KOPT-K1 (cell line): Measurements from ENCODE around the gene KRTAP5-1.

ENCODE experiments used
- H3K27ac ChIP-seq: fragments of 200-600 bp; sonication (generic); 2 replicates; pipeline ENCODE4 v1.5.1; 2016; ENCODE audit warnings: antibody characterized with exemption, mild to moderate bottlenecking, low read depth, low read length; ENCODE audit not compliant: poor library complexity, severe bottlenecking
- H3K36me3 ChIP-seq: fragments of 200-600 bp; sonication (generic); 2 replicates; pipeline ENCODE4 v1.5.1; 2017; ENCODE audit warnings: antibody characterized with exemption, mild to moderate bottlenecking, low read length, moderate library complexity; ENCODE audit not compliant: insufficient read depth
- H3K9me3 ChIP-seq: fragments of 200-600 bp; sonication (generic); 2 replicates; pipeline ENCODE4 v1.5.1; 2017; ENCODE audit warnings: antibody characterized with exemption, low read length, mild to moderate bottlenecking; ENCODE audit not compliant: insufficient read depth, poor library complexity, severe bottlenecking

KRTAP5-1 gene

DNA sequence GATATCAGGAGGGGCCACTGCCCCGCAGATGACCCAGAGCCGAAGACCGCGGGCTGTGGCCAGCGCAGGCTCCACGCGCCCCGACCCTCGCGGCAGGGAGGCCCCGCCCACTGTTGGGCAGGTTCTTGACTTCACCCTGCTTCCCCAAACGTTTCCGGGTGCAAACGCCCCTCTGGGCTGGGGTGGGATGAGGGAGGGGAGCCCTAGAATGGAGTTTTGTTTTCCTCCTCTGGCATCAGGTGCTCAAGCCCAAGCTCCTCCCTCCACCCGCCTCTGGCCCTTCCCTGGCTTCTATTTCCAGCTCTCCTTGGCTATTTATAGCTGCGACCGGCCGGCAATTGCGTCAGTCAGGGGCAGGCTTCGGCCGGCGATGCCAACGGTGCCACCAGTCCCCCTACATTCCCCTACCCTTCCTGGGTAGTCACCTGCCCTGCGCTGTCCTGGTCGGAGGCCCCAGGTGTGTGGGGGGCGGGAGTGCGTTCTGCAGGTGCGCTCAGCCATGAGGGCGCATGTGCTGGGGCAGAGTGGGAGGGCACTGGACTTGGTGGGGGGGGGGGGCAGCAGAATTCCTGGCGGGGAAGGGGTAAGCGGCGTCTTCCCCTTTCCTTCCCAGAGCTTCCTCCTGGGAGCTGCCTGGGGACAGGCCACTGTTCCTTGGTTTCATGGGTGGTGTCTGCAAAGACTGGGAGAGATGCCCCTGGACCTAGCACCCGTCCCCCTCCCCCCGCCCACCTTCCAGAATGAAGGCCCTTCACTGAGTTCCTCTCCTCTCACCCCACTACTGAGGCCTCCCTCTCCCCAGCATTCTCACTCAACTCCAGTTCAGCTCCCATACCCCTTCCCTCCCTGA lies 36.6 kb downstream of the KRTAP5-1 start:
- no peak overlapping the region for H3K27ac ChIP-seq
- no peaks in the 10 kb centered on the region for H3K36me3 ChIP-seq
- H3K9me3 ChIP-seq: no peaks in the 10 kb centered on the region

DNA sequence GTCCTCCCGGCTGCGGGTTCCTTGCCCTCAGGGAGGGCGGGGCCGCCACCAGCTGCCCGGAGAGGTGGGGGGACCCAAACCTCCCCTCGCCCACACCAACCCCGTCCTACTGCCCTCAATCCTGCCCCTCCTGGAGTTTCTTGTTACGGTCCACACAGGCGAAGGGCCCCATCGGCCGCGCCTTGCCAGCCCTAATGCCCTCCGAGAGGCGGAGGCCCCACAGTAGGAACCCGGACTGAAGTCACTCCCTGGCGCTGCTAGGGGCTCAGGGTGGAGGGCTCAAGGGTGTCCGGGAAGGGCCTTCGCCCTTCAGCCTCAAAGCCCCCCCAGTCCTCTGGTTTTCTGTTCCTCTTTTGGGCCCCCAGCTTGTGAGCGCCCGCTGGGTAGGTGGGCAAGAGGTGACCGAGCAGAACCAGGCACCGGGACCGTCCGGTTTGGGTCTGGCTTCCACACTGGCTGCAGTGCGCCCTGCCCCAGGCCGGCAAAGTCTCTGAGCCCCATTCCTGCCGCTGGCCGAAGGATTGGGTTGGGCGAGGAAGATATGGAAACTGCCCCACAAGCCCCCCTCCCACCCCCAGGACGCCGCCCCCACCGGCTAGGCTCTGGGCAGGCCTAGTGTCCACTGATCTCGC lies 37.5 kb downstream of the KRTAP5-1 start:
- Histone ChIP-seq H3K9me3 (no peaks in the 10 kb centered on the region), H3K36me3 (no peaks in the 10 kb centered on the region)

DNA sequence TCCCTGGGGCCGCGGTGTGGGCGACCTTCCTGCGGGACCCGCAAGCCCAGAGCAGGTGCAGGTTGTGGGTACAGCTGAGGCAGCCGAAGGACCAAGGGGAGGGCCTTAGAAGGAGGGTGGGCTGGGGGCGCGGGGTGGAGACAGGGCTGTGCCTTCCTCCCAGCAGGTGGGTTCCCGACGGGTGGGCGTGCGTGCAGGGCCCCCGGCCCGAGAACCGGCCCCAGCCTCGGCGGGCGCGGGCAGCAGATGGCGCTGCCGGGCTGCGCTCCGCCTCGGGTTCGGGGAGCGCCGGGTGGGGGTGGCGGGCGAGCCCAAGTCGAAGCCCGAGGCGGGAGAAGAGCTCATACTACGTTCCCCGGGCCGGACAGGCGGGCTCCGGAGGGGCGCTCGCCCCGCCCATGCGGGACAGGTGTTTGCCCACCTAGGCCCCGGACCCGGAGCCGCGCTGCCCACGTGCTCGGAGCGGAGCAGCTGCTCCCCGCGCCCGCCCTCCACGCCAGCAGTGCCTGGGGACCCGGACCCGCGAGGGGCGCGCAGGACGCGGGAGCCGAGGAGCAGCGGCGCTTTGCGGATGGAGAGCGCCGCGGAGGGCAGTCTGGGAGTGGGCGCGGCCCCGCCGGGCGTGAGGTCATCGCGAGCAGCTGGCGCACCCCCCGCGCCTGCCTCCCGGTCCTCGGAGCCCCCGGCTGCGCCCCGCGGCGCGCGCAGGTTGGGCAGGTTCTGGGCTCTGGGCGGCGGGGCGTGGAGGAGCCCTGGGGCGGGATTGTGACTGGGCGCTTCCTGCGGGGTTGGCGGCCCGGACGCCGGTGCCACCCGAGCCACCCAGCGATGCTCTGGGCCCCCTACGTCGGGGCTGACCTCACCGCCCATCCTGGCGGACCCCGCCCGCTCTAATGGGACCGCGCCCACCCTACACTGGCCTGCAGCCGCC lies 38.3 kb downstream of the KRTAP5-1 start:
- Histone ChIP-seq H3K36me3 (no peaks in the 10 kb centered on the region), H3K9me3 (no peaks in the 10 kb centered on the region), H3K27ac (no peak overlapping the region)

More for the DNA sequence above, 37.5 kb downstream of the KRTAP5-1 start:
- H3K27ac ChIP-seq: no peak overlapping the region

DNA sequence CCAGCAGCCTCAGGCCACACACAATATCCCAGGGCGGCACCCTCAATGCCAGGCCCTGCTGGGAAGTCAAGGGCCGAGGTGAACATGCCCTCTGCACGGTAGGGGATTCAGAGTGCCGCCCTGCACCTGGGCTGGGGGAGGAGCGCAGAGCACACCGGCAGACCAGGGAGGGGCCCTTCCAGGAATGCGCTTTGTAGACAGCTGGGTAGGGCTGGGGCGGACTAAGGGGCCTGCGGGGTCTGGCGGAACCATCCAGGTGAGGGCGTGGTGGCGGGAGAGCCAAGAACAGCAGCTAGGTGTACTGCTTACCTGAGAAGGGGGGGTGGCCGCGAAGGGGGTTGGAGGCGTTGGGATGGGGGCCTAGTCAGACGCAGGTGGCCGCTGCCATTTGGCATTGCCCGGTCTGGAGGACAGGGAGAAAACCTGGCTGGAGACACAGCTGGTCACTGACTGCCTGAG lies 39.0 kb downstream of the KRTAP5-1 start:
- Histone ChIP-seq H3K9me3 (no peaks in the 10 kb centered on the region), H3K36me3 (no peaks in the 10 kb centered on the region), H3K27ac (no peak overlapping the region)

DNA sequence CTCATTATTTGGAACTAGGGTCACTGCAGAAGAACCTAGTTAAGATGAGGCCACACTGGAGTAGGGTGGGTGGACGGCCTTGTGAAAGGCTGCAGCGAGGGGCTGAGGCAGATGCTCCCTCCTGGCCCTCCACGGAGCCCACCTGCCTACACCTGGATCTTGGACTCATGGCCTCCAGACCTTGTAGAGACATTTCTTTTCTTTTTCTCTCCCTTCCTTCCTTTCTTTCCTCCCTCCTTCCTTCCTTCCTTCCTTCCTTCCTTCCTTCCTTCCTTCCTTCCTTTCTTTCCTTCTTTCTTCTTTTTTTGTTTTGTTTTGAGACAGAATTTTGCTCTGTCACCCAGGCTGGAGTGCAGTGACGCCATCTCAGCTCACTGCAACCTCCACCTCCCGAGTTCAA lies 39.7 kb downstream of the KRTAP5-1 start:
- no peaks in the 10 kb centered on the region for H3K9me3 ChIP-seq
- no peak overlapping the region for H3K27ac ChIP-seq
- no peaks in the 10 kb centered on the region for H3K36me3 ChIP-seq

DNA sequence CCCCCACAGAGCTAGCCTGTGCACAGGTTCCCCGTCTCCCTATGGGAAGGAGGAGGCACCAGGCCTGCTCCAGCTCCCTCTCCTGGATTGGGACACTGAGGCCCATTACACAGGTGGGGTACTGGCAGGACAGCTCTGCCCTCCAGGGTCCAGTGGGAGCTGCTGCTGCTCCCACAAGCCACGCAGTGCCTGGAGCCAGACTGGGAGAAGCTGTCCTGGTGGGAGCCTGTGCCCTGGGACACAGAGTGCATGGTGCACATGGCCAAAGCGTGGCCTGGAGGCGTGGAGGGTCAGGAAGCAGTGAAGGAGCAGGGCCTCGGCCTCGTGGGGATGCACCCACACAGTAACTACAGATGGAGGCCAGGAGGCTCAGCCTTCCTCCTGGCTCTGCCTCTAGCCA lies 40.5 kb downstream of the KRTAP5-1 start:
- no peak overlapping the region for H3K27ac ChIP-seq
- H3K36me3 ChIP-seq: no peaks in the 10 kb centered on the region
- no peaks in the 10 kb centered on the region for H3K9me3 ChIP-seq

DNA sequence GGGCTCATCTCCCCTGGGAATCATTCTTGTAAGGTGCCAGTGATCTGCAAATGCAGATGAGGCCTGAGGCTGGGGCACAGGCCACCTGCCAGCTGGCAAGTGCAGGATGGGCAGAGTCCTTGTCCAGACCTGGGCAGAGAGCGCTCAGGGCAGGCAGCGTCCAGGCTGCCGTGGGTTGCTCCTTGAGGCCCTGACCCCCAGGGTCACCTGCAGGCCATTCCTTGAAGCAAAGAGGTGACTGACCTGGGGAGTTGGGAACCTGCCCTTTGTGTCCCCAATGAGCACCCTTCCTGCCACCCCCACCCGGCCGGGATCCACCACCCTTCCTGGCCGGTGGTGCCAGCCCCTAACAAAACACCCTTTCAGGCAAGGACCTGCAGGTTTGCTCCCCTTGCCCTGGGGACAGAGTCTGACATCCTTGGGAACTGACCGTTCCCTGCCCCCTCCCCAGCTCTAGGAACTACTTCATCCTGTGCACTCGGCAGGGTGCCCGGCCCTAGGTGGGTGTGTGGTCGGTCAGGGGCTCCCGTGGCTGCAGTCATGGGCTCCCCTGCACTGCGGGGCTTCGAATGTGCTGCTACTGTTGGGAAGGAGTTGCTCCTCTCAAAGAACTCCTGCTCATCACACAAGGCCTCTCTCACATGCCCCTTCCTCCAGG lies 41.3 kb downstream of the KRTAP5-1 start:
- Histone ChIP-seq H3K27ac (no peak overlapping the region), H3K9me3 (no peaks in the 10 kb centered on the region), H3K36me3 (no peaks in the 10 kb centered on the region)

DNA sequence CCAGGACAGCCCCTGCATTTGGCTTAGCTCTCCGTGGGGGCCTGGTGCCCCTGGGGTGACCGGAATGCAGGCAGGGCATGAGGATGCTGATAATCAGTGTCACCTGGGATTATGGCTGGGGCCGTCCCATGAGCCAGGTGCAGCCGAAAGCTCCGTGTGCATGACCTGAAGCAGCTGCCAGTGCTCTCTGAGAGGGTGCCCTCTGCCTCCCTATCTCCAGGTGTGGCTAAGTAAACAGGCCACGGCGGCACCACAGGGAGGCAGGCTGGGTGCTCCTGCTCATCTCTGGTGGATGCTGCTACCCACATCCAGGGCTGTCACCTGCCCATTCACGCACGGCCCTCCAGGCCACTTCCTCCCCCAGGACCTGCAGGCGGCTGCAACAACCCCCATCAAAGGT lies 42.8 kb downstream of the KRTAP5-1 start:
- no peaks in the 10 kb centered on the region for H3K9me3 ChIP-seq
- H3K36me3 ChIP-seq: no peaks in the 10 kb centered on the region
- no peak overlapping the region for H3K27ac ChIP-seq

DNA sequence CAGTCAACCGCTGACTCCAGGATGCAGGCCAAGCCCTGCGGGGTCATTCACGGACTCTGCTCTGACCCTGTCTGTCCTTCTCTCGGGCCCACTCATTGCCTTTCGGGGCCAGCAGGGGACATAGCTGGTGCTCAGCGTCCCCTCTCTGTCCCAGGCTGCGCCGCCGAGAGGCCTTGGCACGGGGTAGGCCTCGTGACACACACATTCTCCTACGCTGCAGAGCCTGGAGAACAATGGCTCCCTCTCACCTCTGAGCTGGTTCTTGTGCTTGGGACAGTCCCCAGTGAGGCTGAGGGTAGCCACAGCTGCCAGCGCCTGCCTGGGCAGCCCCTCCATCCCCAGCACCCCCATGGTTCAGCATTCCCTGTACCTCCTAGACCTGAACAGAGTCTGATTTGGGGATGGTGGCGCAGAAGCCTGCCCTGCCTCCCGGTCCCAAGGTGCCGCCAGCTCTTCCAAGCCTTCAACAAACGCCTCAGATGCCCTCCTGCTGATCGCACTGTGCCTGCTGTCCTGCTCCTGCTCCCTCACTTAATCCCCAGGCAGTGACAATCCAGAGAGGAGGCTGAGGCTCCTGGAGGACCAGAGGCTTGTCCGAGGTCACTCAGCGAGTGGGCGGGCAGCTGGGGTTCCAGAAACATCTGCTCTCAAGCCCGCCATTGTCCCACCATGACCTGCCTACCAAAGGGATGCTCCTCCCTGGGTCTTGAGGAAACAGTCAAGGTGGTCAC lies 43.4 kb downstream of the KRTAP5-1 start:
- Histone ChIP-seq H3K9me3 (no peaks in the 10 kb centered on the region), H3K36me3 (no peaks in the 10 kb centered on the region), H3K27ac (no peak overlapping the region)

DNA sequence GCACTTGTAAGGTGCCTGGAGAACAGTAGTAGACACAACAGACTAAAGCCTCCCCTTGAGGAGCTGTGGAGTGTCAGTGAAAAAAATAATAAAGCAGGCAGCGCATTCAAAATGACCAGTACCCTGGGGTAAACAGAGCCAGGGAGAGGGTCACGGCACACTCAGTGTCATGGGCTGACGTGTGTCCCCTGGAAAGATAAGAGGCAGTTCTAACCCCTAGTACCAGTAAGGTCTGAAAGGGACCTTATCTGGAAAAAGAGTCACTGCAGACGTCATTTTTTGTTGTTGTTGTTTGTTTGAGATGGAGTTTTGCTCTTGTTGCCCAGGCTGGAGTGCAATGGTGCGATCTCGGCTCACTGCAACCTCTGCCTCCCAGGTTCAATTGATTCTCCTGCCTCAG lies 45.0 kb downstream of the KRTAP5-1 start:
- no peaks in the 10 kb centered on the region for H3K36me3 ChIP-seq
- H3K9me3 ChIP-seq: no peaks in the 10 kb centered on the region
- H3K27ac ChIP-seq: no peak overlapping the region

DNA sequence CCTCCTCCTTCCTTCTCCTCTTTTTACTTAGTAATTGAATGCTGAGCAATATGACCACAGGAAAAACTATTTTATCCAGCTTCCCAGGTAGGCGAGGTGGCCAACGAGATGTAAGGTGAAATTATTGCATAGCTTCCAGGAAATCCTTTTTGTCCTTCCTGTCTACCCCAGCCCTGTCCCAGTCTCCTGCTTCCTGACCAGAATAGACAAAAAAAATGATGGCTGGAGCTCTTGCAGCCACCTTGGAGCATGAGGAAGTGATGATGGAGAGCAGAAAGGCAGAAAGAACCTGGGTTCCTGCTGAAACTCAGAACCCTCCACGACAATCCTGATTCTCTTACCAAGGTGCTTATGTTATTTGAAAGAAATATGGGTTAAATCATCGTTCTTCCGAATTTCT lies 46.9 kb downstream of the KRTAP5-1 start:
- Histone ChIP-seq H3K36me3 (no peaks in the 10 kb centered on the region), H3K9me3 (no peaks in the 10 kb centered on the region), H3K27ac (no peak overlapping the region)

DNA sequence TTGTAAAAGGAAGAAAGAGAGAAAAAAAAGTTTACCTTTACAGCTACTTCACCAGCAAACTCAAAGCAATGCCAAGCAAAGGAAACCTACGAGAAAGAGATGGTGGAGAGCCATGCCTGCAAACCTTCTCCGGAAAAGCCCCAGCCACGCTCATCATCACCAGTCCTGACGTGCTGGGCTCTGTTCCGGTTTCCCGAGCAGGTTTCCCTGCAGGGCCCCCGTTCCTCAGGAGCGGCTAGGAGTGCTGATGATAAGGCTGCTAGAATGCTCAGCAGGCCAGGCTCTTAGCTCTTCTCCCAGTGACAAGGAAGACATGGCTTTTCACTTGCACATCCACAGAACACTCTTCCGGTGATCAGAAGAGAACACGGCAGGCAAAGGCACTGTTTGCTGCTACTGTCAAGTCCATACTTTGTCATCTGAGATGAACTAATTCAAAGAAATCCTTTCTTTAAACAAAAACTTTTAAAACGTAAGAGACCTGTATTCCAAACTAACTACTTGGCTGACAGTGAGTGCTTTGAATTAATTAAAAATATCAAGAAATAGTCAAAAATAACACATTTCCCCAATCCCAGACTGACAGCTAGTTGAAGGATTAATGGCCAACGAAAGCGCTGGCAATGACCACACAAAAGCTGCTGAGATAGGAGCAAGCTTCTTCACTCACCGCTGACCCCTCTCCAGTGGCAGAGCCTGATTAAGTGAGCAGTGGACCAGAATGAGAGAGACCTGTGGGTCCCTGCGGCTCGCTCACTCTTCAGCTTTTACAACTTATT lies 48.8 kb downstream of the KRTAP5-1 start:
- Histone ChIP-seq H3K9me3 (no peaks in the 10 kb centered on the region), H3K27ac (no peak overlapping the region), H3K36me3 (no peaks in the 10 kb centered on the region)

DNA sequence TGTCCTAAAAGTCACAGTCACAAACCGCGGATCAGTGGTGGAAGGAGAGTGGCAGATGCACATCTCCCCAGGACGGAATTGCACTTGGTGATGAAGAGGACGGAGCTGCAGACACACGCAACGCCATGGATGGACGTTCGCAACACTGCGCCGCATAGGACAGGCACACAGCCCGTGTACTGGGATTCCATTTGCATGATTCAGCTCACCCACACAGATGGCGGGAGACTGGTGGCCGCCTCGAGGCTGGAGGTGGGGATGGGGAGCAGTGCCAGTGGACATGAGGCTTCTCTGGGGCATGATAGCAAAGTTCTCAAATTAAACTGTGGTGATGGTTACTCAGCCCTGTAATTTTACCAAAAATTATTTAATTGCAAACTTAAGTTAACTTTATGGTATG lies 50.4 kb downstream of the KRTAP5-1 start:
- H3K9me3 ChIP-seq: no peaks in the 10 kb centered on the region
- no peaks in the 10 kb centered on the region for H3K36me3 ChIP-seq
- H3K27ac ChIP-seq: no peak overlapping the region
